PC-9 (cell line): ENCODE results near the gene PSME1.

Experiments used
- EZH2 ChIP-seq: fragments of 200-600 bp; sonication (generic); IDR thresholded peaks from 2 replicates; pipeline ENCODE4 v1.8.0; 2017; ENCODE audit warnings: antibody characterized with exemption, low read depth
- TF ChIP-seq, protein P1 (sequence below): fragments of 200-600 bp; sonication (generic); conservative IDR thresholded peaks from 2 replicates; pipeline ENCODE4 v1.6.1; 2017; ENCODE audit warnings: mixed run types, antibody characterized with exemption, mild to moderate bottlenecking, moderate library complexity

DNA sequence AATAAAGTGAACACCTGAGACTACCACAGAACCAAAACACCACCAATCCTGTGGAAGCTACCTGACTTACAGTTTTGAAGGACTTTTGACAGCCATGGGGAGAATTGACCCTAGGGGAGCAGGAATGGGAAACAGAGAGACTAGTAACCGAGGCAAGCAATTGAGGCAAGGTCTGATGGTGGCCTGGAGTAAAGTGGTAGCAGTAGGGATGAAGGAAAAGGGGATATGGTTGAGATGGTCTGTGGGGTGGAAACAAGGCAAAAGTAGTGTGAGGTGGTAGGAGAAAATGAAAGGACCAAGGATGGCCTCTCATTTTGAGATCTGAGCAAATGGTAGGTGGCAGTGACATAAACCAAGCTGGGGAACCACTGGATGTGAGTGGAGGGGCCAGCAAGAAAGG lies 20.8 kb downstream of the PSME1 start:
- TF ChIP-seq, protein P1, sequence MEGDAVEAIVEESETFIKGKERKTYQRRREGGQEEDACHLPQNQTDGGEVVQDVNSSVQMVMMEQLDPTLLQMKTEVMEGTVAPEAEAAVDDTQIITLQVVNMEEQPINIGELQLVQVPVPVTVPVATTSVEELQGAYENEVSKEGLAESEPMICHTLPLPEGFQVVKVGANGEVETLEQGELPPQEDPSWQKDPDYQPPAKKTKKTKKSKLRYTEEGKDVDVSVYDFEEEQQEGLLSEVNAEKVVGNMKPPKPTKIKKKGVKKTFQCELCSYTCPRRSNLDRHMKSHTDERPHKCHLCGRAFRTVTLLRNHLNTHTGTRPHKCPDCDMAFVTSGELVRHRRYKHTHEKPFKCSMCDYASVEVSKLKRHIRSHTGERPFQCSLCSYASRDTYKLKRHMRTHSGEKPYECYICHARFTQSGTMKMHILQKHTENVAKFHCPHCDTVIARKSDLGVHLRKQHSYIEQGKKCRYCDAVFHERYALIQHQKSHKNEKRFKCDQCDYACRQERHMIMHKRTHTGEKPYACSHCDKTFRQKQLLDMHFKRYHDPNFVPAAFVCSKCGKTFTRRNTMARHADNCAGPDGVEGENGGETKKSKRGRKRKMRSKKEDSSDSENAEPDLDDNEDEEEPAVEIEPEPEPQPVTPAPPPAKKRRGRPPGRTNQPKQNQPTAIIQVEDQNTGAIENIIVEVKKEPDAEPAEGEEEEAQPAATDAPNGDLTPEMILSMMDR, result no peak
- no peak for TF ChIP-seq EZH2
